HK-2 (cell line): ENCODE measurements around the gene MAP6.
"Not testable (repeated sequence)": the region's sequence is repeated elsewhere in the genome, so short reads cannot be mapped to it uniquely, and the experiment has no call there.

Experiments
- DNase-seq: peaks from one replicate; pipeline ENCODE4 v3.0.0-alpha.2; 2018; ENCODE audit not compliant: unreplicated experiment

The MAP6 gene

GRCh38 chr11:75592715-75593114, 76.1 kb downstream of the MAP6 start:
- DNase-seq: no peak

- DNase-seq: no peak
These were observed 76.9 kb downstream of the MAP6 start for GRCh38 chr11:75591966-75592365.

- DNase-seq: no peak
These were observed 77.5 kb downstream of the MAP6 start for GRCh38 chr11:75591371-75591770.

- no peak for DNase-seq
These were observed 78.9 kb downstream of the MAP6 start for GRCh38 chr11:75589933-75590332.

- DNase-seq: no peak
These were observed 79.8 kb downstream of the MAP6 start for GRCh38 chr11:75589051-75589450.

GRCh38 chr11:75588051-75588481, 80.8 kb downstream of the MAP6 start:
- DNase-seq: no peak

GRCh38 chr11:75586395-75586794, 82.4 kb downstream of the MAP6 start:
- no peak for DNase-seq

- no peak for DNase-seq
These were observed 83.6 kb downstream of the MAP6 start for GRCh38 chr11:75585293-75585670.

- DNase-seq: not testable (repeated sequence)
These were observed 84.1 kb downstream of the MAP6 start for GRCh38 chr11:75584659-75585292.

GRCh38 chr11:75583718-75584658, 84.8 kb downstream of the MAP6 start:
- peak; percentile 78 for DNase-seq

GRCh38 chr11:75582895-75583717, 85.7 kb downstream of the MAP6 start:
- DNase-seq: peak; percentile 75

- DNase-seq: no peak
These were observed 86.3 kb downstream of the MAP6 start for GRCh38 chr11:75582506-75582894.

- DNase-seq: no peak
These were observed 89.0 kb downstream of the MAP6 start for GRCh38 chr11:75579841-75580240.

- no peak for DNase-seq
These were observed 89.9 kb downstream of the MAP6 start for GRCh38 chr11:75578977-75579376.

- DNase-seq: no peak
These were observed 91.6 kb downstream of the MAP6 start for GRCh38 chr11:75577207-75577606.

- peak; percentile 74 for DNase-seq
These were observed 92.3 kb downstream of the MAP6 start for GRCh38 chr11:75576499-75576918.

- DNase-seq: no peak
These were observed 92.8 kb downstream of the MAP6 start for GRCh38 chr11:75576017-75576416.

GRCh38 chr11:75574698-75575602, 93.9 kb downstream of the MAP6 start:
- DNase-seq: no peak

GRCh38 chr11:75572744-75573143, 96.1 kb downstream of the MAP6 start:
- DNase-seq: no peak

- DNase-seq: no peak
These were observed 97.2 kb downstream of the MAP6 start for GRCh38 chr11:75571625-75572024.

GRCh38 chr11:75570559-75571139, 98.2 kb downstream of the MAP6 start:
- no peak for DNase-seq
